ENCODE data around the gene LHFPL3.

GRCh38 chr7:104777301-104777800 is 448.9 kb downstream of the LHFPL3 start:
- TF ChIP-seq CTCF (IDR thresholded peaks at IDR 0.05) (no peak), EZH2phosphoT487 (IDR thresholded peaks at IDR 0.05) (no peak), EZH2 (IDR thresholded peaks at IDR 0.05) (no peak)
